Choroid plexus epithelial cell (primary cell): ENCODE results near the gene SPATA32.

ENCODE experiments used
- DNase-seq: peaks from one replicate; pipeline ENCODE4 v3.0.0-alpha.2; 2010; ENCODE audit warnings: low read depth
- H3K4me3 ChIP-seq: 2 replicates; pipeline ENCODE4 v1.5.1; 2011; ENCODE audit warnings: low read depth, mild to moderate bottlenecking, control low read depth, low read length, moderate library complexity
- CTCF ChIP-seq: conservative IDR thresholded peaks from 2 replicates; pipeline ENCODE4 v1.5.1; 2011; ENCODE audit warnings: low read depth, mild to moderate bottlenecking, control low read depth, inconsistent platforms, low read length, moderate library complexity

SPATA32 gene

GRCh38 chr17:45227101-45227925, 34.6 kb downstream of the SPATA32 start:
- no peak overlapping the region for H3K4me3 ChIP-seq
- no peak for TF ChIP-seq CTCF
- DNase-seq, result peak; percentile 27

GRCh38 chr17:45226576-45226975, 35.3 kb downstream of the SPATA32 start:
- no peak for TF ChIP-seq CTCF
- H3K4me3 ChIP-seq, result no peak overlapping the region
- DNase-seq, result no peak

- H3K4me3 ChIP-seq, result no peak overlapping the region
- DNase-seq, result peak; percentile 35
- TF ChIP-seq CTCF, result no peak
Measured at GRCh38 chr17:45225964-45226530, 35.8 kb downstream of the SPATA32 start.

- H3K4me3 ChIP-seq, result no peak overlapping the region
- no peak for DNase-seq
- TF ChIP-seq CTCF, result no peak
Measured at GRCh38 chr17:45225051-45225700, 36.7 kb downstream of the SPATA32 start.

DNA sequence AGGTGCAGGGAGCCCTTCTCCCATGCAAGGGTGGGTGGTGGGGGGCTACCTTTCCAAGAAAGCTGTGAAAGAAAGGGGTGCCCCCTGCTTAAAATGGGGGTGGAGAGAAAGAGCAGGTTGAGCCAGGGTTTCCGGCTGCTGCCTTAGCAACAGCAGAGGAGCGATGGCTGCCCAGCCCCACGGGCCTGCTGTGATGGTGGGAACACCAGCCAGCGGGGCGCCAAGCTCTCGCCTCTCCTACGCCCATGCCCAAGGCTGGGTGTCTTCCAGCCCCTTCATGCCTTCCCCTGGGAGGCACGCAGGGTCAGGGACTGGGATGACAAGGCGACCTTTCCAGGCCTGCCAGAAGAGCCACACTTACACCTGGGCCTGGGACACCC, 37.2 kb downstream of the SPATA32 start:
- no peak overlapping the region for H3K4me3 ChIP-seq
- no peak for DNase-seq
- TF ChIP-seq CTCF, result no peak

GRCh38 chr17:45223539-45224528, 38.1 kb downstream of the SPATA32 start:
- no peak for TF ChIP-seq CTCF
- H3K4me3 ChIP-seq, result peak overlapping the region; percentile 66
- no peak for DNase-seq
